HCT116 (cell line): ENCODE results near the gene KNDC1. TPM values are rescaled to one million over a fixed set of nuclear protein-coding genes. Genes with fewer than 3 reads are reported as not detected.
"Not testable (repeated sequence)": the region's sequence is repeated elsewhere in the genome, so short reads cannot be mapped to it uniquely, and the experiment has no call there.

Experiments
- ATAC-seq: fragments of 200-7000 bp; cut with Tn5 transposase; 2 replicates; pipeline ENCODE4 v1.9.1; 2020; ENCODE audit warnings: mild to moderate bottlenecking, moderate library complexity
- BruUV-seq: library from RNA; stranded (reverse); fragments of 400-500 nt; replicated peaks from 2 replicates; lab custom pipeline; 2021; lab: Mats Ljungman, UMichigan
- CTCF ChIA-PET: fragments of 300-600 bp; sonication (Branson Sonifier 250); formaldehyde crosslinking; loops from one replicate; lab custom pipeline; 2021; ENCODE audit warnings: antibody characterized with exemption; lab: Charles Lee
- POLR2A ChIA-PET: fragments of 300-600, 350-600 bp; sonication (Branson Sonifier 250); formaldehyde crosslinking; loops from one replicate; lab custom pipeline; 2021; ENCODE audit warnings: antibody characterized with exemption; lab: Charles Lee
- RAD21 ChIA-PET, 2 experiments: fragments of 300-600 bp; sonication (Branson Sonifier 250); formaldehyde crosslinking; loops; one replicate each; lab custom pipeline; 2023; ENCODE audit warnings: low total read pairs in 2 of 2; ENCODE audit not compliant: uncharacterized antibody in 2 of 2, unreplicated experiment in 2 of 2, low non-redundant PET in 1 of 2; lab: Charles Lee
- DNase-seq: peaks from one replicate; pipeline ENCODE4 v3.0.0-alpha.2; 2010; ENCODE audit warnings: low read depth, low spot score
- H2AFZ ChIP-seq: fragments of 200-600 bp; shearing (Covaris generic), sonication (generic); 2 replicates; pipeline ENCODE4 v1.6.1; 2017; ENCODE audit warnings: low read depth, mixed run types, mixed read lengths, antibody characterized with exemption, low read length; ENCODE audit not compliant: poor library complexity, severe bottlenecking
- H3K27ac ChIP-seq: 2 replicates; pipeline ENCODE4 v1.5.1; 2012; ENCODE audit warnings: low read depth, low read length
- H3K27me3 ChIP-seq: fragments of 200-600 bp; sonication (generic); 2 replicates; pipeline ENCODE4 v1.6.1; 2016; ENCODE audit warnings: mixed run types, low read length, mixed read lengths; ENCODE audit not compliant: insufficient read depth
- H3K36me3 ChIP-seq, 2 experiments: fragments of 200-500 bp in 1 of 2; fragments of 200-600 bp in 1 of 2; sonication (Bioruptor generic) in 1 of 2; sonication (generic) in 1 of 2; 2 replicates each; pipeline versions ENCODE4 v1.5.1 to v1.6.1; 2014 to 2016; ENCODE audit warnings: low read length in 2 of 2, inconsistent platforms in 1 of 2, mixed read lengths in 1 of 2, mixed run types in 1 of 2; ENCODE audit not compliant: insufficient read depth in 2 of 2, control insufficient read depth in 1 of 2
- H3K4me1 ChIP-seq, 2 experiments: fragments of 200-600 bp in 1 of 2; sonication (generic) in 1 of 2; 2 replicates each; pipeline versions ENCODE4 v1.5.1 to v1.6.1; 2012 to 2017; ENCODE audit warnings: low read length in 2 of 2, inconsistent platforms in 1 of 2, mild to moderate bottlenecking in 1 of 2, mixed read lengths in 1 of 2, mixed run types in 1 of 2, moderate library complexity in 1 of 2; ENCODE audit not compliant: insufficient read depth in 2 of 2, control insufficient read depth in 1 of 2
- H3K4me2 ChIP-seq: fragments of 200-600 bp; sonication (generic); 2 replicates; pipeline ENCODE4 v1.6.1; 2017; ENCODE audit warnings: mixed run types, low read length, mixed read lengths
- H3K4me3 ChIP-seq, 2 experiments: fragments of 200-600 bp in 1 of 2; sonication (generic) in 1 of 2; replicated peaks in 1 of 2; 2 replicates each; pipeline ENCODE4 v1.5.1; 2011 to 2016; ENCODE audit warnings: low read length in 2 of 2, control low read depth in 1 of 2, low read depth in 1 of 2, mild to moderate bottlenecking in 1 of 2, mixed read lengths in 1 of 2, mixed run types in 1 of 2
- H3K79me2 ChIP-seq: fragments of 200-600 bp; sonication (generic); 2 replicates; pipeline ENCODE4 v1.6.1; 2017; ENCODE audit warnings: mild to moderate bottlenecking, mixed run types, low read length, moderate library complexity, mixed read lengths; ENCODE audit not compliant: insufficient read depth
- H3K9ac ChIP-seq: fragments of 200-600 bp; sonication (generic); 2 replicates; pipeline ENCODE4 v1.6.1; 2016; ENCODE audit warnings: low read length, mixed read lengths
- H3K9me2 ChIP-seq: fragments of 200-600 bp; sonication (generic), shearing (Covaris generic); 2 replicates; pipeline ENCODE4 v1.6.1; 2017; ENCODE audit warnings: mixed run types, mild to moderate bottlenecking, moderate library complexity; ENCODE audit not compliant: insufficient read depth
- H3K9me3 ChIP-seq, 2 experiments: fragments of 200-500 bp in 1 of 2; fragments of 200-600 bp in 1 of 2; sonication (Bioruptor generic) in 1 of 2; sonication (generic) in 1 of 2; 2 replicates each; pipeline ENCODE4 v1.6.1; 2014 to 2017; ENCODE audit warnings: low read length in 2 of 2, mixed read lengths in 2 of 2, inconsistent platforms in 1 of 2, low read depth in 1 of 2, mild to moderate bottlenecking in 1 of 2, mixed run types in 1 of 2, moderate library complexity in 1 of 2; ENCODE audit not compliant: control insufficient read depth in 1 of 2, insufficient read depth in 1 of 2
- H4K20me1 ChIP-seq: fragments of 200-600 bp; sonication (generic), shearing (Covaris generic); 2 replicates; pipeline ENCODE4 v1.6.1; 2017; ENCODE audit warnings: mixed run types, mild to moderate bottlenecking, moderate library complexity; ENCODE audit not compliant: insufficient read depth
- CTCF ChIP-seq, 3 experiments: fragments of 200-600 bp in 1 of 3; sonication (generic) in 1 of 3; IDR thresholded peaks in 2 of 3; conservative IDR thresholded peaks in 1 of 3; 2 replicates each; pipeline ENCODE4 v1.5.1; 2012 to 2017; ENCODE audit warnings: low read depth in 2 of 3, low read length in 2 of 3, antibody characterized with exemption in 1 of 3, borderline replicate concordance in 1 of 3, control low read depth in 1 of 3, mild to moderate bottlenecking in 1 of 3, mixed read lengths in 1 of 3, mixed run types in 1 of 3, moderate library complexity in 1 of 3; ENCODE audit not compliant: insufficient read depth in 1 of 3
- ELF1 ChIP-seq: IDR thresholded peaks from 2 replicates; pipeline ENCODE4 v1.6.1; 2012; ENCODE audit warnings: low read depth, borderline replicate concordance
- RAD21 ChIP-seq: IDR thresholded peaks from 2 replicates; pipeline ENCODE4 v1.6.1; 2012; ENCODE audit warnings: low read depth, mild to moderate bottlenecking
- intact Hi-C: fragments of 100-400 bp; cut with micrococcal nuclease; formaldehyde crosslinking; loops from 2 replicates; pipeline ENCODE4 v1.10.0; 2022
- total RNA-seq: library from RNA; stranded (reverse); gene quantifications from one replicate; pipeline ENCODE4 v1.2.1, GENCODE V29; 2021; ENCODE audit not compliant: unreplicated experiment

KNDC1 gene
- total RNA-seq, 1 experiment from 2014 or later: 3.6 TPM

- ChIA-PET RAD21 (no interaction called here), POLR2A (no interaction called here), CTCF (no interaction called here)
- no peaks in the 10 kb centered on the region for H3K9me2 ChIP-seq
- H3K79me2 ChIP-seq: no peaks in the 10 kb centered on the region
- H3K27me3 ChIP-seq: no peaks in the 10 kb centered on the region
- no peaks in the 10 kb centered on the region for H3K36me3 ChIP-seq
- no TSS peak for BruUV-seq
- ATAC-seq (no peak), DNase-seq (no peak)
- H3K9ac ChIP-seq: no peak overlapping the region
- H3K4me1 ChIP-seq: no peaks in the 10 kb centered on the region
- no peak overlapping the region for H3K4me3 ChIP-seq
- TF ChIP-seq RAD21: no peak
- no peak for TF ChIP-seq ELF1
- H3K9me3 ChIP-seq: no peaks in the 10 kb centered on the region
- H3K27ac ChIP-seq: no peak overlapping the region
- intact Hi-C loops: no loop called here
- H3K4me2 ChIP-seq: no peak overlapping the region
- H2AFZ ChIP-seq: no peak overlapping the region
- no peaks in the 10 kb centered on the region for H4K20me1 ChIP-seq
Observed at GRCh38 chr10:133219782-133220181, 59.8 kb downstream of the KNDC1 start.

- POLR2A ChIA-PET: no interaction called here
- H3K4me3 ChIP-seq: no peak overlapping the region
- RAD21 ChIA-PET: no interaction called here
- TF ChIP-seq CTCF (IDR thresholded peaks at IDR 0.05 in 2 of 3, conservative IDR thresholded peaks at IDR 0.05 in 1 of 3; ENCODE audit: borderline replicate concordance in 1 of 3, insufficient read depth in 1 of 3, low read depth in 2 of 3, low read length in 2 of 3): no peak
- H3K79me2 ChIP-seq: no peaks in the 10 kb centered on the region
- no peak overlapping the region for H2AFZ ChIP-seq
- no peak overlapping the region for H3K27ac ChIP-seq
- no peaks in the 10 kb centered on the region for H3K9me2 ChIP-seq
- H3K4me1 ChIP-seq: no peaks in the 10 kb centered on the region
- H3K4me2 ChIP-seq: no peak overlapping the region
- no peak overlapping the region for H3K9ac ChIP-seq
- CTCF ChIA-PET: no interaction called here
- ATAC-seq (no peak), DNase-seq (no peak)
- no TSS peak for BruUV-seq
- no peaks in the 10 kb centered on the region for H3K27me3 ChIP-seq
- H3K36me3 ChIP-seq: no peaks in the 10 kb centered on the region
- intact Hi-C loops: no loop called here
- H4K20me1 ChIP-seq: no peaks in the 10 kb centered on the region
- no peaks in the 10 kb centered on the region for H3K9me3 ChIP-seq
Observed at GRCh38 chr10:133221331-133221730, 61.3 kb downstream of the KNDC1 start.

- DNase-seq, intact Hi-C loops, CTCF ChIA-PET, H3K4me1 ChIP-seq, H4K20me1 ChIP-seq, H3K9ac ChIP-seq, H3K4me2 ChIP-seq, ATAC-seq, BruUV-seq, H3K9me2 ChIP-seq, H3K9me3 ChIP-seq, H2AFZ ChIP-seq, H3K36me3 ChIP-seq, H3K79me2 ChIP-seq, H3K27ac ChIP-seq, H3K4me3 ChIP-seq, H3K27me3 ChIP-seq, RAD21 ChIA-PET, POLR2A ChIA-PET: not testable (repeated sequence)
Observed at GRCh38 chr10:133221756-133222155, 61.7 kb downstream of the KNDC1 start.
